Heart left ventricle (tissue), 16 donors: ENCODE measurements around the gene C19orf12. TPM values are rescaled to one million over a fixed set of nuclear protein-coding genes. Genes with fewer than 3 reads are reported as not detected.
A peak's percentile ranks its signal among the peaks of the same experiment; 100 is the strongest.

Experiments used
- ATAC-seq, 4 donors: fragments of 200-7000 bp; cut with Tn5 transposase; one replicate each; pipeline ENCODE4 v1.9.1; 2020 to 2022; ENCODE audit warnings: moderate library complexity in 4 of 4, mild to moderate bottlenecking in 3 of 4, moderate number of reproducible peaks in 1 of 4
- DNase-seq, 5 donors: peaks; one replicate each; pipeline ENCODE4 v3.0.0-alpha.2; 2020
- H3K27ac ChIP-seq, 12 donors: fragments of 200-600 bp; sonication (generic) in 4 of 12; one replicate each; pipeline versions ENCODE4 v1.5.0 to v1.8.0; 2016 to 2022; ENCODE audit warnings: mild to moderate bottlenecking in 2 of 12
- H3K27me3 ChIP-seq, 9 donors: fragments of 200-600 bp; sonication (generic) in 2 of 9; one replicate each; pipeline versions ENCODE4 v1.5.1 to v1.8.0; 2016 to 2022; ENCODE audit warnings: mild to moderate bottlenecking in 3 of 9
- H3K36me3 ChIP-seq, 9 donors: fragments of 200-600 bp; sonication (generic) in 2 of 9; one replicate each; pipeline versions ENCODE4 v1.5.0 to v1.8.0; 2018 to 2022; ENCODE audit warnings: mild to moderate bottlenecking in 2 of 9
- H3K4me1 ChIP-seq, 12 donors: fragments of 200-600 bp; sonication (generic) in 4 of 12; one replicate each; pipeline versions ENCODE4 v1.5.0 to v1.8.0; 2016 to 2022; ENCODE audit warnings: mild to moderate bottlenecking in 3 of 12
- H3K4me3 ChIP-seq, 12 donors: fragments of 200-600 bp; sonication (generic) in 4 of 12; one replicate each; pipeline versions ENCODE4 v1.5.0 to v1.8.0; 2017 to 2022; ENCODE audit warnings: mild to moderate bottlenecking in 9 of 12, moderate library complexity in 4 of 12
- H3K9me3 ChIP-seq, 12 donors: fragments of 200-600 bp; sonication (generic) in 4 of 12; one replicate each; pipeline versions ENCODE4 v1.5.0 to v1.8.0; 2016 to 2022; ENCODE audit warnings: mild to moderate bottlenecking in 1 of 12
- POLR2A ChIP-seq, 2 donors: fragments of 450-650 bp; IDR thresholded peaks; one replicate each; pipeline ENCODE4 v1.6.1; 2017; ENCODE audit warnings: antibody characterized with exemption in 2 of 2, mild to moderate bottlenecking in 2 of 2, moderate library complexity in 2 of 2
- WGBS, 4 donors: extraction: QIAGEN DNeasy Blood & Tissue Kit in 2 of 4; methylation state at CpG; one replicate each; pipeline versions ENCODE4 v1.1.5 to v1.1.7; 2013 to 2018; 5-methylcytosine and 5-hydroxymethylcytosine counted together
- intact Hi-C, 10 donors: fragments of 100-400 bp; cut with DNase I; formaldehyde crosslinking; loops; one replicate each; pipeline versions ENCODE4 v1.11.1 to v1.14.2; 2022
- polyA plus RNA-seq, 2 donors: library from polyadenylated mRNA; stranded (reverse); fragments of 200-250 nt; gene quantifications; one replicate each; pipeline ENCODE4 v1.2.3, GENCODE V29; 2013
- total RNA-seq, 9 donors: library from RNA; depleted of rRNA in 2 of 9; stranded (reverse); fragments of >200 nt in 2 of 9; fragmentation: NEBNext Ultra II Directional in 3 of 9; extraction: Animal tissue kit (Norgen Biotek cat#: 25700) in 3 of 9; gene quantifications; one replicate each; pipeline versions ENCODE4 v1.1.0 to v1.2.4, GENCODE V29; 2016 to 2023
- TF ChIP-seq, protein P1 (sequence below), 12 donors: fragments of 200-600 bp; sonication (generic) in 4 of 12; IDR thresholded peaks; one replicate each; pipeline versions ENCODE4 v1.5.0 to v1.8.0; 2018 to 2022; ENCODE audit warnings: antibody characterized with exemption in 12 of 12, mild to moderate bottlenecking in 5 of 12
- donor health status: ischemic (EF 13 %, LVEDD 7.1; RV severe dilation, severe dysfunction).
- donor health status: healthy with polysubstance abuse.
- donor health status: DM: no; HTN: yes; CAD: no.
- donor health status: DM: no; HTN: no; CAD: no.
- donor health status: ischemic (EF 25% LVEDD 6.9; RV normal size, moderate dysfunction).
- donor health status: ischemic (EF 25% LVEDD 5.7; RV mildly dilated, moderate dysfunction).
- donor health status: healthy.
- donor health status: DM: yes; HTN: yes; CAD: no.
- donor health status: ischemic (EF 35%, LVEDD 5.7; RV mildly dilated, moderate dysfunction).
- donor health status: nonischemic (EF 11% LVEDD 7.7; RV severe dilation, severe dysfunction).
- donor health status: DM: yes; HTN: yes; CAD: no.
- donor health status: PGD.
- donor health status: ischemic (EF 29% LVEDD 5.4; RV normal size, mild dysfunction).
- donor health status: nonischemic (EF 23%, LVEDD 6.1; RV moderate dilation, normal function).

C19orf12 gene
- total and polyA plus RNA-seq, 11 donors, result 34.0 to 80.3 (median 47.1) TPM

DNA sequence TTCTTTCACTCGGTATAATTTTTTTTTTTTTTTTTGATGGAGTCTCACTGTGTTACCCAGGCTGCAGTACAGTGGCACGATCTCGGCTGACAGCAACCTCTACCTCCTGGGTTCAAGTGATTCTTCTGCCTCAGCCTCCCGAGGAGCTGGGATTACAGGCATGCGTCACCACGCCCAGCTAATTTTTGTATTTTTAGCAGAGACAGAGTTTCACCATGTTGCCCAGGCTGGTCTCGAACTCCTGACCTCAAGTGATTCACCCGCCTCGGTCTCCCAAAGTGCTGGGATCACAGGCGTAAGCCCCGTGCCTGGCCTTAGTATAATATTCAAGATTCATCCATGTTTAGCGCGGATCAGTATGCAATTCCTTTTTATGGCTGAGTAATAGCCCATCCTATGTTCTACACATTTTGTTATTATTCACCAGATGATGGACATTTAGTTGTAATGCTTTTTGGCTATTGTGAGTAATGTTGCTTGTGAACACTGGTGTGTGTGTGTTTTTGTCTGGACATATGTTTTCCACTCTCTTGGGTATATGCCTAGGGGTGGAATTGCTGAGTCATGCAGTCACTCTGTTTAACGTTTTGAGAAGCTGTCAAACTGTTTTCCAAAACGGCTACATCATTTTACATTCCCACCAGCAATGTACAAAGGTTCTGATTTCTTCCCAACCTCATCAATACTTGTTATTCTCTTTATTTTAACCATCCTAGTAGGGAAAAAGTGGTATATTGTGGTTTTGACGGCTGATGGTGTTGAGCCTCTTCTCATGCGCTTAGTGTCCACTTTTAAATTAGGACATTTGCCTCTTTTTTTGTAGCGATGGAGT is 26.9 kb downstream of the C19orf12 start:
- peaks cover 0 to 8% (median 0%) of the 10 kb centered on the region in 12 donors for H3K4me1 ChIP-seq
- no peaks in the 10 kb centered on the region for H3K27me3 ChIP-seq
- H3K36me3 ChIP-seq, result no peaks in the 10 kb centered on the region
- DNase-seq, result no peak
- TF ChIP-seq, protein P1, sequence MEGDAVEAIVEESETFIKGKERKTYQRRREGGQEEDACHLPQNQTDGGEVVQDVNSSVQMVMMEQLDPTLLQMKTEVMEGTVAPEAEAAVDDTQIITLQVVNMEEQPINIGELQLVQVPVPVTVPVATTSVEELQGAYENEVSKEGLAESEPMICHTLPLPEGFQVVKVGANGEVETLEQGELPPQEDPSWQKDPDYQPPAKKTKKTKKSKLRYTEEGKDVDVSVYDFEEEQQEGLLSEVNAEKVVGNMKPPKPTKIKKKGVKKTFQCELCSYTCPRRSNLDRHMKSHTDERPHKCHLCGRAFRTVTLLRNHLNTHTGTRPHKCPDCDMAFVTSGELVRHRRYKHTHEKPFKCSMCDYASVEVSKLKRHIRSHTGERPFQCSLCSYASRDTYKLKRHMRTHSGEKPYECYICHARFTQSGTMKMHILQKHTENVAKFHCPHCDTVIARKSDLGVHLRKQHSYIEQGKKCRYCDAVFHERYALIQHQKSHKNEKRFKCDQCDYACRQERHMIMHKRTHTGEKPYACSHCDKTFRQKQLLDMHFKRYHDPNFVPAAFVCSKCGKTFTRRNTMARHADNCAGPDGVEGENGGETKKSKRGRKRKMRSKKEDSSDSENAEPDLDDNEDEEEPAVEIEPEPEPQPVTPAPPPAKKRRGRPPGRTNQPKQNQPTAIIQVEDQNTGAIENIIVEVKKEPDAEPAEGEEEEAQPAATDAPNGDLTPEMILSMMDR (IDR thresholded peaks at IDR 0.05), result no peak
- no peak for TF ChIP-seq POLR2A (IDR thresholded peaks at IDR 0.05)
- H3K9me3 ChIP-seq, result peaks cover 0 to 10% (median 7%) of the 10 kb centered on the region in 12 donors
- no peak overlapping the region for H3K27ac ChIP-seq
- WGBS, 4 donors, result 73 to 76% (median 75%) methylated on average over 18 of the region's 18 CpGs
- peak overlapping the region in 1 of 12 donors; percentile 43 for H3K4me3 ChIP-seq
- ATAC-seq, result no peak
- intact Hi-C loops, result no loop called here

DNA sequence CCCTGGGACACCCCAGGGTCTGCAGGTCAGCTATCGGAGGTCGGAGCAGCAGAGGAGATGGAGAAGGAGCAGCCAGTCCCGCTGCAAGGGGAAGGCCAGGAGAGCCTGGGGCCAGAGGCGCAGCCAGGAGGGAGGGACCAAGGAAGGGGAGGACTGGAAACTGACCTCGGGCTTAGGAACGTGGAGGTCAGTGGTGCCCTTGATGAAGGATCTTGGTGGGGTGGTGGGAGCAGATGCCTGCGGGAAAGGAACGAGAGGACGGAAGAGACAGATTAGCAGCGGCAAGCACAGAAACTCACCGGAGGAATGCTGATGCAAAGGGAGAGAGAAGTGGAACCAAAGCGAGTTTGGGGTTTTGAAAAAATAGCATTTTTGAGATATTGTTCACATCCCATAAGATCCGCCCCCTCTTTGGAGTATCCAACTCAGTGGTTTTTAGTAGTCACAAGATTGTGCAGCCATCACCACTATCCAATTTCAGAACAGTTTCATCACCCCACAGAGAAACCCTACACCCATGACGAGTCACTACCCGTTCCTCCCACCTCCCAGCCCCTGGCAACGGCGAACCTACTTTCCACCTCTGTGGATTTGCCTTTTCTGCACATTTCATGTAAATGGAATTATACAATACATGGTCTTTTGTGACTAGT is 27.7 kb downstream of the C19orf12 start:
- Histone ChIP-seq H3K36me3 (no peaks in the 10 kb centered on the region), H3K27ac (peak overlapping the region in 4 of 12 donors; percentile 31 to 62 (median 47)), H3K4me1 (peaks cover 0 to 10% (median under 1%) of the 10 kb centered on the region in 12 donors), H3K9me3 (peaks cover 0 to 10% (median 7%) of the 10 kb centered on the region in 12 donors), H3K27me3 (no peaks in the 10 kb centered on the region), H3K4me3 (peak overlapping the region in 3 of 12 donors; percentile 15 to 43 (median 18))
- intact Hi-C loops, result no loop called here
- no peak for TF ChIP-seq POLR2A (IDR thresholded peaks at IDR 0.05)
- TF ChIP-seq, protein P1 (IDR thresholded peaks at IDR 0.05), result no peak
- WGBS, 4 donors, result 78 to 82% (median 80%) methylated on average over 17 of the region's 17 CpGs
- DNase-seq (no peak), ATAC-seq (peak; percentile 34 to 65 (median 50))

DNA sequence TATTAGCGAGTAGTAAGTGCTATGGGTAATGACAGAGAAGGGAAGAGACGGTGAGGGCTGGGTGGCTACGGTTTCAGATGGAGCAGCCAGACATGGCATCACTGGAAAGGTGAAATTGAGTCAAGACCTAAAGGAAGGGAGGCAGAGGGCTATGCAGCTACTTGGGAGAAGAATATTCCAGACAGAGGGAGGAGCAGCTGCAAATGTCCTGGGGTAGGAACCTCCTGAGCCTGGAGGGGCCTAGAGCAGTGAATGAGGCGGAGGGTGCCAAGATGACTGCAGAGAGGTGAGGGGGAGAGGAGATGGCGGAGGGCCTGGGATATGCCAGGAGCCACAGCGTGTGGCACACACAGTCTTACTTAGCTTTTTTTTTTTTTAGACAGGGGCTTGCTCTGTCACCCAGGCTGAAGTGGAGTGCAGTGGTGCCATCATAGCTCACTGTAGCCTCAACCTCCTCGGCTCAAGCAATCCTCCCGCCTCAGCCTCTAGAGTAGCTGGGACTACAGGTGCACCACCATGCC is 28.7 kb downstream of the C19orf12 start:
- TF ChIP-seq, protein P1 (IDR thresholded peaks at IDR 0.05), result no peak
- TF ChIP-seq POLR2A (IDR thresholded peaks at IDR 0.05), result no peak
- no peak overlapping the region for H3K4me3 ChIP-seq
- no peaks in the 10 kb centered on the region for H3K27me3 ChIP-seq
- H3K36me3 ChIP-seq, result no peaks in the 10 kb centered on the region
- intact Hi-C loops, result no loop called here
- H3K27ac ChIP-seq, result no peak overlapping the region
- H3K4me1 ChIP-seq, result peaks cover 0 to 20% (median 10%) of the 10 kb centered on the region in 12 donors
- ATAC-seq, result no peak
- 92 to 95% (median 94%) methylated on average over 8 of the region's 8 CpGs for WGBS, 4 donors
- DNase-seq, result no peak
- H3K9me3 ChIP-seq, result peaks cover 0 to 10% (median 7%) of the 10 kb centered on the region in 12 donors

DNA sequence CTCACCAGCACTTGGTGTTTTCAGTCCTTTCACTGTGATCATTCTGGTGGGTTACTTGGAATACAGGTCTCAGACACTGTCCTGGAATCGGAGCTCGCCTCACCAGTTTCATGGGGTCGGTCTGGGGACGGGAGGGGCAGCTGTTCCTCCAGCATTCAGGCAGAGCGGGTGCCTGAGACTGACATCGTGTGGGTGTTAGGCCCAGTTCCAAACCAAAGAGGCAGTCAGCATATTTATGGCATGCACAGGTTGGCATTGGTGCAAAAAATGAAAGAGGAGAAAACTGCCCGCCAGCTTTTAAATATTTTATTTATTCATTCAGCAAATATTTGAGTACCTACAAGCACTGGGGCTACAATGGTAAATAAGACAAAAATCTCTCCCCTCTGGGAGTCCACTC is 29.7 kb downstream of the C19orf12 start:
- WGBS, 4 donors, result 61 to 67% (median 66%) methylated on average over 7 of the region's 7 CpGs
- Histone ChIP-seq H3K9me3 (peaks cover 0 to 4% (median under 1%) of the 10 kb centered on the region in 12 donors), H3K27ac (peak overlapping the region in 1 of 12 donors; percentile 29), H3K4me1 (peaks cover 0 to 30% (median 18%) of the 10 kb centered on the region in 12 donors), H3K36me3 (no peaks in the 10 kb centered on the region), H3K4me3 (no peak overlapping the region), H3K27me3 (no peaks in the 10 kb centered on the region)
- no peak for TF ChIP-seq POLR2A (IDR thresholded peaks at IDR 0.05)
- DNase-seq (no peak), ATAC-seq (peak in 3 of 4 donors; percentile 4 to 32 (median 32))
- intact Hi-C loops, result no loop called here
